ENCODE data around the gene TMPRSS5. TPM values are rescaled to one million over a fixed set of nuclear protein-coding genes. Genes with fewer than 3 reads are reported as not detected.

TMPRSS5 gene
- 0.78 and 1.1 TPM in 2 replicates for total RNA-seq (2021; fragmentation: NEBNext Ultra II Directional; extraction: Animal tissue kit (Norgen Biotek cat#: 25700))
- polyA plus RNA-seq (2011; rRNA removed): 0.53 and 0.54 TPM in 2 replicates
- polyA plus RNA-seq (2011; cell fraction: cytosol; rRNA removed): 0.52 TPM
- 2.9 TPM for polyA plus RNA-seq (2011; cell fraction: nucleus; rRNA removed)
- polyA plus RNA-seq (2012, experiment 1 of 2): 0.40 to 0.93 TPM (median 0.75 TPM) in 4 replicates
- polyA plus RNA-seq (2012, experiment 2 of 2): not detected
- polyA plus RNA-seq (2013, experiment 1 of 2): 0.22 TPM
- polyA plus RNA-seq (2013, experiment 2 of 2): 0.13 TPM
- polyA minus RNA-seq (2011; rRNA and poly(A)+ RNA removed): 0.73 and 0.83 TPM in 2 replicates
- polyA minus RNA-seq (2011; cell fraction: cytosol; rRNA and poly(A)+ RNA removed): 4.3 TPM
- polyA minus RNA-seq (2011; cell fraction: nucleus; rRNA and poly(A)+ RNA removed): 1.1 TPM
- long read RNA-seq, experiment 1: 0 reads
- long read RNA-seq, experiment 2: 0 reads

DNA sequence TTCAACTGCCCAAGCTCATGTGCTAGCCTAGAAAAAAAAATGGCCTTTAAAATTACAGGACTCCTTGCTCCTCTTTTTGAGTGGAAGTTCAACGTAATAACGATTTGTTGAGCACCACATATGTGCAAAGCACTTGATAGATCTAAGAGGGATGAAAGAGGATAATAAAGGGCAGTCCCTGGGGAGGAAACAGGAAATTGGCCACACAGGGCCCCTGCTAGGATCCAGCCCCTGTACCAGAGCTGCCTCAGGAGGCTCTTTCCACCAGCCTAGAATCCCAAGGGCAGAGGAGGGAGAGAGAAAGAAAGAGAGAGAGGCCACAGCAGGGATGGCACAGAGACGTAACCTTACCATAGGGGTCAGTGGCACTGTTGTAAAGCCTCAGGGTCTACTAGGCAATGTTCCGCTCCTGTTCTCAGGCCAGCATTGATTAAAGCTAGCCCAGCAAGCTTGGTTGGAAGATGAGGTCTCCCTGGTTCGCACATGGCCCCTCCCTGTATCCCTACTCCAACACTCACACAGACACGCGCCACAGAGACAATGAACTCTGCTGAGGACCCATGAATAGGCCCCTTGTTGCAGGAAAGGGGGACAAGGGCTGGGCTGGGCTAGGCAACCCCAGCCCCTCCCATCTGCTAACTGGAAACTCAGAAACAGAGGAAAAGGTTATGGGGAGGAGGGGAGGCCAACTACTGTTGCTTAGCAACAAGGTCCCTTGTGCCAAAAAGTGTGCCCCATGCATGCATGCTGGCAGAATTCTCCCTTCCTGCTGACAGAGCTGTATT lies at the start of gene TMPRSS5:
Gene TMPRSS5, minus strand, starts transcription at position 438 of the 785 bp plus-strand sequence. Its CDS starts 84 bp downstream, at position 354.
- H3K4me1 ChIP-seq (replicated peaks in 1 of 4; ENCODE audit: control insufficient read depth in 3 of 4, insufficient read depth in 4 of 4, low read length in 3 of 4): peaks cover 0 to 5% (median 2%) of the 10 kb centered on the region in 4 experiments; a peak in 4 of 7 replicates
- no peak for DNase-seq (ENCODE audit: low read depth in 1 of 2, low spot score in 2 of 2)

More for the DNA sequence above, at the start of gene TMPRSS5:
- H3K4me2 ChIP-seq (ENCODE audit: insufficient read depth in 1 of 2, low read depth in 2 of 2, low read length in 2 of 2): no peak within 1 kb of the TSS
- no peak within 1 kb of the TSS for H4K91ac ChIP-seq (replicated peaks; ENCODE audit: insufficient read length, low read length)
- H3K36me3 ChIP-seq (ENCODE audit: control insufficient read depth in 2 of 4, insufficient read depth in 4 of 4, low read length in 3 of 4): peaks cover 0 to 4% (median 0%) of the 10 kb centered on the region in 4 experiments; a peak in 1 of 8 replicates
- no peak within 1 kb of the TSS for H2BK20ac ChIP-seq (ENCODE audit: low read length)
- H3K18ac ChIP-seq (ENCODE audit: extremely low read depth, low read length): no peak within 1 kb of the TSS
- H2BK12ac ChIP-seq (ENCODE audit: low read depth, low read length): no peak within 1 kb of the TSS
- H2BK5ac ChIP-seq (ENCODE audit: low read depth, low read length): no peak within 1 kb of the TSS
- H4K5ac ChIP-seq (ENCODE audit: insufficient read length, low read depth, low read length): no peak within 1 kb of the TSS
- H3K9ac ChIP-seq (replicated peaks in 1 of 4; ENCODE audit: extremely low read depth in 1 of 4, low read depth in 3 of 4, low read length in 3 of 4): no peak within 1 kb of the TSS
- no peak within 1 kb of the TSS; the same call in 1 of the 2 replicates for H2BK15ac ChIP-seq (ENCODE audit: low read length)
- no peaks in the 10 kb centered on the region for H4K20me1 ChIP-seq (replicated peaks in 1 of 2; ENCODE audit: control insufficient read depth in 1 of 2, insufficient read depth in 2 of 2, low read length in 2 of 2)
- no peak within 1 kb of the TSS for H2AFZ ChIP-seq (ENCODE audit: low read length)
- no peak within 1 kb of the TSS for H3K27ac ChIP-seq (ENCODE audit: low read depth, low read length)
- H3K4ac ChIP-seq (replicated peaks; ENCODE audit: insufficient read length, low read depth, low read length): no peak within 1 kb of the TSS
- no peak within 1 kb of the TSS for H3K4me3 ChIP-seq (ENCODE audit: extremely low read depth in 1 of 4, insufficient read depth in 2 of 4, low read depth in 3 of 4, low read length in 4 of 4)
- no peaks in the 10 kb centered on the region for H3K79me2 ChIP-seq (ENCODE audit: control insufficient read depth in 1 of 2, insufficient read depth in 2 of 2, low read length in 2 of 2)
- H2AK5ac ChIP-seq (ENCODE audit: low read depth, low read length): no peak within 1 kb of the TSS
- 89% methylated on average over 7 of the region's 7 CpGs; no CpG with 5 or more reads in 1 of the 2 experiments for WGBS, 2 experiments (ENCODE audit: extremely low coverage in 1 of 2, insufficient coverage in 1 of 2, insufficient read length in 1 of 2, insufficient replicate concordance in 2 of 2, low coverage in 1 of 2, low lambda C conversion rate in 2 of 2, missing lambda C conversion rate in 1 of 2)
- ChIA-PET CTCF (ENCODE audit: partially characterized antibody) (interaction anchor here (0.7 to 1.9 kb wide), 5 partner anchors 14 to 400 kb away, joined by 3 to 6 read pairs (median 4); no protein-coding TSS in a partner anchor), POLR2A (ENCODE audit: partially characterized antibody) (no interaction called here)
- FAIRE-seq: no peak
- H3K9me3 ChIP-seq (ENCODE audit: insufficient read depth in 2 of 2, low read depth in 1 of 2, low read length in 1 of 2): peaks cover 7% of the 10 kb centered on the region in 2 experiments; a peak in 2 of 4 replicates
- no peak within 1 kb of the TSS for H3K56ac ChIP-seq (replicated peaks; ENCODE audit: insufficient read length, low read depth, low read length)
- TF ChIP-seq, protein P1, sequence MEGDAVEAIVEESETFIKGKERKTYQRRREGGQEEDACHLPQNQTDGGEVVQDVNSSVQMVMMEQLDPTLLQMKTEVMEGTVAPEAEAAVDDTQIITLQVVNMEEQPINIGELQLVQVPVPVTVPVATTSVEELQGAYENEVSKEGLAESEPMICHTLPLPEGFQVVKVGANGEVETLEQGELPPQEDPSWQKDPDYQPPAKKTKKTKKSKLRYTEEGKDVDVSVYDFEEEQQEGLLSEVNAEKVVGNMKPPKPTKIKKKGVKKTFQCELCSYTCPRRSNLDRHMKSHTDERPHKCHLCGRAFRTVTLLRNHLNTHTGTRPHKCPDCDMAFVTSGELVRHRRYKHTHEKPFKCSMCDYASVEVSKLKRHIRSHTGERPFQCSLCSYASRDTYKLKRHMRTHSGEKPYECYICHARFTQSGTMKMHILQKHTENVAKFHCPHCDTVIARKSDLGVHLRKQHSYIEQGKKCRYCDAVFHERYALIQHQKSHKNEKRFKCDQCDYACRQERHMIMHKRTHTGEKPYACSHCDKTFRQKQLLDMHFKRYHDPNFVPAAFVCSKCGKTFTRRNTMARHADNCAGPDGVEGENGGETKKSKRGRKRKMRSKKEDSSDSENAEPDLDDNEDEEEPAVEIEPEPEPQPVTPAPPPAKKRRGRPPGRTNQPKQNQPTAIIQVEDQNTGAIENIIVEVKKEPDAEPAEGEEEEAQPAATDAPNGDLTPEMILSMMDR (IDR thresholded peaks at IDR 0.05; ENCODE audit: control extremely low read depth in 1 of 3, insufficient read depth in 1 of 3, low read depth in 1 of 3, low read length in 3 of 3): no peak
- TF ChIP-seq, protein P2, sequence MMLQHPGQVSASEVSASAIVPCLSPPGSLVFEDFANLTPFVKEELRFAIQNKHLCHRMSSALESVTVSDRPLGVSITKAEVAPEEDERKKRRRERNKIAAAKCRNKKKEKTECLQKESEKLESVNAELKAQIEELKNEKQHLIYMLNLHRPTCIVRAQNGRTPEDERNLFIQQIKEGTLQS (IDR thresholded peaks at IDR 0.05; ENCODE audit: insufficient read depth, low read depth, low read length): no peak
- TF ChIP-seq SAP30 (IDR thresholded peaks at IDR 0.05; ENCODE audit: insufficient read depth, insufficient replicate concordance, low read length) (no peak), RNF2 (IDR thresholded peaks at IDR 0.05; ENCODE audit: borderline replicate concordance, low read depth, low read length, missing control alignments, poor library complexity, severe bottlenecking) (no peak)
- no peak within 1 kb of the TSS for H3K14ac ChIP-seq (ENCODE audit: insufficient read length)
- H4K8ac ChIP-seq (ENCODE audit: extremely low read depth, insufficient read depth, low read length): no peak within 1 kb of the TSS; the same call in 1 of the 2 replicates
- no peaks in the 10 kb centered on the region for H3K23me2 ChIP-seq (ENCODE audit: low read depth, low read length)
- no peak within 1 kb of the TSS for H3K23ac ChIP-seq (ENCODE audit: insufficient read length)
- H3K79me1 ChIP-seq (ENCODE audit: low read depth, low read length): no peaks in the 10 kb centered on the region
- H3K27me3 ChIP-seq (replicated peaks in 1 of 4; ENCODE audit: control insufficient read depth in 3 of 4, extremely low read depth in 1 of 4, insufficient read depth in 3 of 4, low read length in 3 of 4): no peaks in the 10 kb centered on the region; a peak in 1 of 7 replicates
- no peak within 1 kb of the TSS for H2BK120ac ChIP-seq (replicated peaks; ENCODE audit: low read depth, low read length)
